ENCODE data around the gene OGA.

Gene OGA

GRCh38 chr10:101780187-101780817 lies 37.9 kb downstream of the OGA start (continued):
- TF ChIP-seq TSHZ2 (CRISPR knock-in tag; IDR thresholded peaks at IDR 0.05) = no peak
- no peak for TF ChIP-seq PPARA (CRISPR knock-in tag; IDR thresholded peaks at IDR 0.05; ENCODE audit: borderline replicate concordance)
- no peak for TF ChIP-seq ZNF565 (CRISPR knock-in tag; conservative IDR thresholded peaks at IDR 0.05; ENCODE audit: low read depth)
- TF ChIP-seq ZNF8 (CRISPR knock-in tag; IDR thresholded peaks at IDR 0.05) = no peak
- TF ChIP-seq ESRRG (CRISPR knock-in tag; IDR thresholded peaks at IDR 0.05) = no peak
- no peak for TF ChIP-seq ZFP3 (CRISPR knock-in tag; IDR thresholded peaks at IDR 0.05)
- no peak for TF ChIP-seq ZNF70 (CRISPR knock-in tag; IDR thresholded peaks at IDR 0.05)
- no peak for TF ChIP-seq CSDC2 (CRISPR knock-in tag; IDR thresholded peaks at IDR 0.05)

- TF ChIP-seq ZNF70 (CRISPR knock-in tag; IDR thresholded peaks at IDR 0.05) = no peak
- TF ChIP-seq TOX (CRISPR knock-in tag; IDR thresholded peaks at IDR 0.05; ENCODE audit: borderline replicate concordance) = no peak
- no peak for TF ChIP-seq GLIS3 (CRISPR knock-in tag; IDR thresholded peaks at IDR 0.05)
- TF ChIP-seq ESRRG (CRISPR knock-in tag; IDR thresholded peaks at IDR 0.05) = no peak
- TF ChIP-seq ZNF8 (CRISPR knock-in tag; IDR thresholded peaks at IDR 0.05) = no peak
- no peak for TF ChIP-seq TCF4 (CRISPR knock-in tag; IDR thresholded peaks at IDR 0.05; ENCODE audit: borderline replicate concordance)
- TF ChIP-seq ZC3H10 (CRISPR knock-in tag; IDR thresholded peaks at IDR 0.05) = no peak
- TF ChIP-seq ZFP3 (CRISPR knock-in tag; IDR thresholded peaks at IDR 0.05) = no peak
- no peak for TF ChIP-seq ZNF565 (CRISPR knock-in tag; conservative IDR thresholded peaks at IDR 0.05; ENCODE audit: low read depth)
- TF ChIP-seq PATZ1 (CRISPR knock-in tag; IDR thresholded peaks at IDR 0.05; ENCODE audit: borderline replicate concordance) = no peak
- TF ChIP-seq ZFP30 (CRISPR knock-in tag; IDR thresholded peaks at IDR 0.05) = no peak
- TF ChIP-seq CSRNP3 (CRISPR knock-in tag; IDR thresholded peaks at IDR 0.05) = no peak
- ATAC-seq = no peak
Observed at GRCh38 chr10:101779544-101780186, 38.6 kb downstream of the OGA start.

GRCh38 chr10:101778781-101779543 lies 39.3 kb downstream of the OGA start:
- ATAC-seq = no peak
- TF ChIP-seq GLIS3 (CRISPR knock-in tag; IDR thresholded peaks at IDR 0.05) (no peak), ARNTL (CRISPR knock-in tag; IDR thresholded peaks at IDR 0.05; ENCODE audit: borderline replicate concordance, low read depth) (no peak), TSHZ2 (CRISPR knock-in tag; IDR thresholded peaks at IDR 0.05) (no peak), OSR1 (CRISPR knock-in tag; IDR thresholded peaks at IDR 0.05) (no peak), RARB (CRISPR knock-in tag; IDR thresholded peaks at IDR 0.05) (no peak), SNAI2 (CRISPR knock-in tag; IDR thresholded peaks at IDR 0.05) (no peak), ZFP30 (CRISPR knock-in tag; IDR thresholded peaks at IDR 0.05) (no peak), CREB5 (CRISPR knock-in tag; IDR thresholded peaks at IDR 0.05; ENCODE audit: low read depth) (no peak), ESRRG (CRISPR knock-in tag; IDR thresholded peaks at IDR 0.05) (no peak), TCF4 (CRISPR knock-in tag; IDR thresholded peaks at IDR 0.05; ENCODE audit: borderline replicate concordance) (no peak), CSRNP3 (CRISPR knock-in tag; IDR thresholded peaks at IDR 0.05) (no peak), PATZ1 (CRISPR knock-in tag; IDR thresholded peaks at IDR 0.05; ENCODE audit: borderline replicate concordance) (no peak)
